22Rv1 (cell line): ENCODE results near the gene FGR.

ENCODE experiments used
- ZFX ChIP-seq: fragments of 450-650 bp; IDR thresholded peaks from 2 replicates; pipeline ENCODE4 v1.6.1; 2017; ENCODE audit warnings: antibody characterized with exemption, borderline replicate concordance
- TF ChIP-seq, protein P1 (sequence below): fragments of 450-650 bp; IDR thresholded peaks from 2 replicates; pipeline ENCODE4 v1.5.1; 2017; ENCODE audit warnings: mild to moderate bottlenecking

DNA sequence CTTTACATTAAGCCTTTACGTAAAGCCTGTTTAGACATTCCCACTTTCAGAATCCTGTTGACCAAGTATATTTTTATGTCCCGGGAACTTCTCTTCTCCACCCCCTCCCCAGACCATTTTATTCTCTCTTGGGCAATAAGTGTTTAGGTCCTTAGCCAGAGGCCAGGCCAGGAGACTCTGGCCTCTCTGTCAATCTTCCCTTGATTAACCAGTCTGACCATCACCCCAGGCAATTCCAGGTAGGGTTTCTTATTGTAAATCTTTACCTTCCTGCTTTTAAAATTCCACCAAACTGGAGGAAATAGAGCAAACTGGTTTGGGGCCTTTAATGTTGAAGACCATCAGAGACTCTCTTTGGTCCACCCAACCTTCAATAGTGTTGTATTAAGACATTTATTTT is 49.2 kb upstream of the FGR start:
- TF ChIP-seq, protein P1, sequence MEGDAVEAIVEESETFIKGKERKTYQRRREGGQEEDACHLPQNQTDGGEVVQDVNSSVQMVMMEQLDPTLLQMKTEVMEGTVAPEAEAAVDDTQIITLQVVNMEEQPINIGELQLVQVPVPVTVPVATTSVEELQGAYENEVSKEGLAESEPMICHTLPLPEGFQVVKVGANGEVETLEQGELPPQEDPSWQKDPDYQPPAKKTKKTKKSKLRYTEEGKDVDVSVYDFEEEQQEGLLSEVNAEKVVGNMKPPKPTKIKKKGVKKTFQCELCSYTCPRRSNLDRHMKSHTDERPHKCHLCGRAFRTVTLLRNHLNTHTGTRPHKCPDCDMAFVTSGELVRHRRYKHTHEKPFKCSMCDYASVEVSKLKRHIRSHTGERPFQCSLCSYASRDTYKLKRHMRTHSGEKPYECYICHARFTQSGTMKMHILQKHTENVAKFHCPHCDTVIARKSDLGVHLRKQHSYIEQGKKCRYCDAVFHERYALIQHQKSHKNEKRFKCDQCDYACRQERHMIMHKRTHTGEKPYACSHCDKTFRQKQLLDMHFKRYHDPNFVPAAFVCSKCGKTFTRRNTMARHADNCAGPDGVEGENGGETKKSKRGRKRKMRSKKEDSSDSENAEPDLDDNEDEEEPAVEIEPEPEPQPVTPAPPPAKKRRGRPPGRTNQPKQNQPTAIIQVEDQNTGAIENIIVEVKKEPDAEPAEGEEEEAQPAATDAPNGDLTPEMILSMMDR: no peak
- no peak for TF ChIP-seq ZFX
